H9 (cell line): ENCODE results near the gene CYTH4. TPM values are rescaled to one million over a fixed set of nuclear protein-coding genes. Genes with fewer than 3 reads are reported as not detected.

Source experiments
- DNase-seq: peaks from one replicate; pipeline ENCODE4 v3.0.0-alpha.2; 2017
- H2AFZ ChIP-seq: one replicate; pipeline ENCODE4 v1.6.1; 2013; ENCODE audit warnings: mild to moderate bottlenecking, low read length, control low read depth, moderate library complexity
- H2AK5ac ChIP-seq: 2 replicates; pipeline ENCODE4 v1.6.1; 2013; ENCODE audit warnings: low read length, control low read depth, mixed read lengths; ENCODE audit not compliant: insufficient read length
- H2BK120ac ChIP-seq: one replicate; pipeline ENCODE4 v1.6.1; 2013; ENCODE audit warnings: low read depth, mild to moderate bottlenecking, low read length, control low read depth, inconsistent platforms; ENCODE audit not compliant: poor library complexity, severe bottlenecking
- H2BK12ac ChIP-seq: 2 replicates; pipeline ENCODE4 v1.6.1; 2013; ENCODE audit warnings: low read length, control low read depth, mixed read lengths, low read depth; ENCODE audit not compliant: insufficient read length
- H2BK15ac ChIP-seq: 2 replicates; pipeline ENCODE4 v1.6.1; 2013; ENCODE audit warnings: low read depth, low read length, control low read depth
- H2BK20ac ChIP-seq: one replicate; pipeline ENCODE4 v1.6.1; 2013; ENCODE audit warnings: low read depth, mild to moderate bottlenecking, low read length, control low read depth, inconsistent platforms; ENCODE audit not compliant: poor library complexity, severe bottlenecking
- H2BK5ac ChIP-seq: 2 replicates; pipeline ENCODE4 v1.6.1; 2013; ENCODE audit warnings: low read length, control low read depth, mixed read lengths; ENCODE audit not compliant: insufficient read length
- H3K14ac ChIP-seq: 2 replicates; pipeline ENCODE4 v1.6.1; 2013; ENCODE audit warnings: low read length, control low read depth; ENCODE audit not compliant: insufficient read depth
- H3K18ac ChIP-seq: 2 replicates; pipeline ENCODE4 v1.6.1; 2013; ENCODE audit warnings: low read depth, mild to moderate bottlenecking, mixed read lengths, low read length, control low read depth; ENCODE audit not compliant: insufficient read length
- H3K23ac ChIP-seq: 2 replicates; pipeline ENCODE4 v1.6.1; 2013; ENCODE audit warnings: low read length, control low read depth, mixed read lengths, low read depth; ENCODE audit not compliant: insufficient read length
- H3K23me2 ChIP-seq: 2 replicates; pipeline ENCODE4 v1.6.1; 2013; ENCODE audit warnings: low read depth, mild to moderate bottlenecking, mixed read lengths, low read length, control low read depth; ENCODE audit not compliant: insufficient read length, poor library complexity, severe bottlenecking
- H3K27ac ChIP-seq: 2 replicates; pipeline ENCODE4 v1.5.1; 2013; ENCODE audit warnings: low read length, control low read depth, mixed read lengths, low read depth; ENCODE audit not compliant: insufficient read length
- H3K27me3 ChIP-seq: 2 replicates; pipeline ENCODE4 v1.6.1; 2013; ENCODE audit warnings: low read length, control low read depth, inconsistent platforms; ENCODE audit not compliant: insufficient read depth
- H3K4ac ChIP-seq: 2 replicates; pipeline ENCODE4 v1.6.1; 2013; ENCODE audit warnings: low read depth, mild to moderate bottlenecking, control low read depth, inconsistent platforms, low read length, moderate library complexity
- H3K4me1 ChIP-seq: 2 replicates; pipeline ENCODE4 v1.6.1; 2013; ENCODE audit warnings: low read length, control low read depth, inconsistent platforms; ENCODE audit not compliant: insufficient read depth
- H3K4me2 ChIP-seq: 2 replicates; pipeline ENCODE4 v1.6.1; 2013; ENCODE audit warnings: low read length, control low read depth, mixed read lengths; ENCODE audit not compliant: insufficient read length, insufficient read depth
- H3K56ac ChIP-seq: 2 replicates; pipeline ENCODE4 v1.6.1; 2013; ENCODE audit warnings: low read depth, mild to moderate bottlenecking, mixed read lengths, low read length, control low read depth; ENCODE audit not compliant: insufficient read length
- H3K79me1 ChIP-seq: 2 replicates; pipeline ENCODE4 v1.6.1; 2013; ENCODE audit warnings: low read depth, mild to moderate bottlenecking, moderate library complexity, low read length, control low read depth, inconsistent platforms; ENCODE audit not compliant: insufficient read depth, poor library complexity, severe bottlenecking
- H3K79me2 ChIP-seq: 2 replicates; pipeline ENCODE4 v1.6.1; 2013; ENCODE audit warnings: low read length, control low read depth, inconsistent platforms; ENCODE audit not compliant: insufficient read depth
- H3K9ac ChIP-seq: 2 replicates; pipeline ENCODE4 v1.6.1; 2013; ENCODE audit warnings: low read length, control low read depth, mixed read lengths; ENCODE audit not compliant: insufficient read length; ENCODE audit errors: extremely low read depth
- H3K9me3 ChIP-seq: one replicate; pipeline ENCODE4 v1.6.1; 2013; ENCODE audit warnings: low read depth, low read length, inconsistent platforms; ENCODE audit not compliant: control insufficient read depth
- H3T11ph ChIP-seq: one replicate; pipeline ENCODE4 v1.6.1; 2013; ENCODE audit warnings: mild to moderate bottlenecking, low read length, control low read depth, inconsistent platforms
- H4K20me1 ChIP-seq: one replicate; pipeline ENCODE4 v1.6.1; 2013; ENCODE audit not compliant: control insufficient read depth, insufficient read length, insufficient read depth
- H4K5ac ChIP-seq: 2 replicates; pipeline ENCODE4 v1.6.1; 2013; ENCODE audit warnings: low read depth, mild to moderate bottlenecking, mixed read lengths, low read length, control low read depth; ENCODE audit not compliant: insufficient read length
- H4K8ac ChIP-seq: replicated peaks from 2 replicates; pipeline ENCODE4 v1.6.1; 2013; ENCODE audit warnings: low read length, control low read depth, mixed read lengths, low read depth; ENCODE audit not compliant: insufficient read length
- H4K91ac ChIP-seq: 2 replicates; pipeline ENCODE4 v1.6.1; 2013; ENCODE audit warnings: low read depth, mild to moderate bottlenecking, moderate library complexity, mixed read lengths, low read length, control low read depth; ENCODE audit not compliant: insufficient read length
- H3K27ac Mint-ChIP-seq, 3 experiments: 2 replicates in 2 of 3; 3 replicates in 1 of 3; pipeline ENCODE4 v1.8.0; 2020 to 2021; ENCODE audit warnings: mixed read lengths in 3 of 3, mild to moderate bottlenecking in 1 of 3, moderate library complexity in 1 of 3
- H3K27me3 Mint-ChIP-seq: 2 replicates; pipeline ENCODE4 v1.8.0; 2021; ENCODE audit warnings: low read depth, mild to moderate bottlenecking, moderate library complexity, mixed read lengths
- H3K36me3 Mint-ChIP-seq, 3 experiments: 2 replicates in 2 of 3; 3 replicates in 1 of 3; pipeline ENCODE4 v1.8.0; 2020 to 2021; ENCODE audit warnings: low read depth in 3 of 3, mixed read lengths in 3 of 3; ENCODE audit not compliant: insufficient read depth in 1 of 3
- H3K4me1 Mint-ChIP-seq, 2 experiments: 2 replicates each; pipeline ENCODE4 v1.8.0; 2020; ENCODE audit warnings: mixed read lengths in 2 of 2
- H3K4me3 Mint-ChIP-seq, 2 experiments: 2 replicates in 1 of 2; 3 replicates in 1 of 2; pipeline ENCODE4 v1.8.0; 2020 to 2021; ENCODE audit warnings: mild to moderate bottlenecking in 2 of 2, mixed read lengths in 2 of 2, moderate library complexity in 1 of 2
- H3K9me3 Mint-ChIP-seq, 2 experiments: 2 replicates in 1 of 2; 3 replicates in 1 of 2; pipeline ENCODE4 v1.8.0; 2020; ENCODE audit warnings: mild to moderate bottlenecking in 2 of 2, mixed read lengths in 2 of 2, moderate library complexity in 1 of 2
- WGBS: extraction: QIAGEN DNeasy Blood & Tissue Kit; methylation state at CpG from one replicate; pipeline ENCODE4 v1.1.7; 2013; ENCODE audit warnings: missing lambda C conversion rate, low lambda C conversion rate, mixed read lengths; ENCODE audit not compliant: insufficient read length; ENCODE audit errors: extremely low coverage; 5-methylcytosine and 5-hydroxymethylcytosine counted together
- total RNA-seq: library from RNA; stranded (reverse); gene quantifications from 2 replicates; pipeline ENCODE4 v1.2.1, GENCODE V29; 2021
- TF ChIP-seq, protein P1 (sequence below): fragments of 200-600 bp; sonication (generic); conservative IDR thresholded peaks from 3 replicates; pipeline ENCODE4 v1.8.0; 2021; ENCODE audit warnings: antibody characterized with exemption, mild to moderate bottlenecking

Gene CYTH4
- total RNA-seq, 1 experiment from 2014 or later: not detected

DNA sequence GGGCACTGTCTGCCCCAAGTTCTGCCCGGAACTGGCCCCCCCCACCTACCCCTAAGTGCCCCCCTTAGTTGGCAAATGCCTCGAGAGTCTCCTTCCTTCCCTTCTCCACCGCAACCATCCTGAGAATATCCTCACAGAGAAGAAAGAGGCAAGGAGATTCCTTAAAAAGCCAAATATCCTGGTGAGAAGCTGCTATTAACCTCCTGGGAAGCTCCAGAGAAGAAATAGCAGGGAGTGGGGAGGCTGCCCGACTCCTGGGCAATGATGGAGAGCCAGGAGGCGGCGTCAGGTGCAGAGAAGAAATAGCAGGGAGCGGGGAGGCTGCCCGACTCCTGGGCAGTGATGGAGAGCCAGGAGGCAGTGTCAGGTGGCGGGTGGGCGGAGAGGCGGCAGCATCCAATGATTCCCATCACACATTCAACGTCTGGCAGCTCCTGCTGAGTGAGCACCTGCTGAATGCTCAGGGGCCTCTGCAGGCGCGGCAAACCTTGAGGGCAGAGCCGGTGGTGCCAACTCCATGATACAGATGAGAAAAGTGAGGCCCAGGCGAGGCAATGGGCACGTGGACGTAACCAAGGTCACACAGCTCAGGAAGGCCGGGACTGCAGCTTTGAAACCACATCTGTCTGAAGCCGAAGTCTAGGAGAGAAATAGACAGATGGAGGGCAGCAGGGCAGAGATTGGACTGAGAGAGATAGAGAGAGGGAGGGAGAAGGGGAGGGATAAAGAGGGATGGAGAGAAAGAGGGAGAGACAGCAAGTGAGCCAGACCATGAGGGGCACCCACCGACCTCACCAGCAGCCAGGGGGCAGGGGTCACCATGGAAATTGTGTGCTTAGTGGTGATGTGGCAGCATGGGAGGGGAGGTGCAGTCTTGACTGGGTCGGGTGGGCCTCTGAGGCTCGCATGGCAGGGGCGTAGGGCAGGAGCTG, 58.3 kb downstream of the CYTH4 start:
- TF ChIP-seq, protein P1, sequence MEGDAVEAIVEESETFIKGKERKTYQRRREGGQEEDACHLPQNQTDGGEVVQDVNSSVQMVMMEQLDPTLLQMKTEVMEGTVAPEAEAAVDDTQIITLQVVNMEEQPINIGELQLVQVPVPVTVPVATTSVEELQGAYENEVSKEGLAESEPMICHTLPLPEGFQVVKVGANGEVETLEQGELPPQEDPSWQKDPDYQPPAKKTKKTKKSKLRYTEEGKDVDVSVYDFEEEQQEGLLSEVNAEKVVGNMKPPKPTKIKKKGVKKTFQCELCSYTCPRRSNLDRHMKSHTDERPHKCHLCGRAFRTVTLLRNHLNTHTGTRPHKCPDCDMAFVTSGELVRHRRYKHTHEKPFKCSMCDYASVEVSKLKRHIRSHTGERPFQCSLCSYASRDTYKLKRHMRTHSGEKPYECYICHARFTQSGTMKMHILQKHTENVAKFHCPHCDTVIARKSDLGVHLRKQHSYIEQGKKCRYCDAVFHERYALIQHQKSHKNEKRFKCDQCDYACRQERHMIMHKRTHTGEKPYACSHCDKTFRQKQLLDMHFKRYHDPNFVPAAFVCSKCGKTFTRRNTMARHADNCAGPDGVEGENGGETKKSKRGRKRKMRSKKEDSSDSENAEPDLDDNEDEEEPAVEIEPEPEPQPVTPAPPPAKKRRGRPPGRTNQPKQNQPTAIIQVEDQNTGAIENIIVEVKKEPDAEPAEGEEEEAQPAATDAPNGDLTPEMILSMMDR: no peak
- Histone ChIP-seq H3K9ac (no peak overlapping the region), H3K18ac (no peak overlapping the region), H3K23ac (no peak overlapping the region), H3K14ac (no peak overlapping the region), H3K79me2 (no peaks in the 10 kb centered on the region), H3T11ph (no peak overlapping the region), H3K4me2 (no peak overlapping the region), H2AFZ (no peak overlapping the region), H3K4ac (no peak overlapping the region), H3K27ac (no peak overlapping the region), H4K91ac (no peak overlapping the region), H3K56ac (no peak overlapping the region), H2AK5ac (no peak overlapping the region), H2BK20ac (no peak overlapping the region), H3K79me1 (no peaks in the 10 kb centered on the region), H2BK120ac (no peak overlapping the region), H3K23me2 (no peaks in the 10 kb centered on the region), H4K8ac (no peak overlapping the region), H4K5ac (no peak overlapping the region), H3K9me3 (no peaks in the 10 kb centered on the region), H3K4me1 (no peaks in the 10 kb centered on the region), H2BK12ac (no peak overlapping the region), H3K27me3 (no peaks in the 10 kb centered on the region; the same call in 1 of the 2 replicates), H2BK15ac (no peak overlapping the region), H2BK5ac (no peak overlapping the region), H4K20me1 (no peaks in the 10 kb centered on the region)
- peak; percentile 67 for DNase-seq
- Mint-ChIP-seq H3K27me3 (peaks cover 52% of the 10 kb centered on the region), H3K4me1 (peaks cover 31 to 63% of the 10 kb centered on the region in 2 experiments), H3K4me3 (no peak overlapping the region; a peak in 2 of 5 replicates), H3K36me3 (no peaks in the 10 kb centered on the region), H3K9me3 (no peaks in the 10 kb centered on the region; a peak in 1 of 5 replicates), H3K27ac (no peak overlapping the region)
- WGBS: no CpG with 5 or more reads among the region's 24 CpGs
